ENCODE measurements around the gene TTC7B. TPM values are rescaled to one million over a fixed set of nuclear protein-coding genes. Genes with fewer than 3 reads are reported as not detected.

Gene TTC7B
- total RNA-seq, 4 donors from 2014 or later, result 19.1 to 87.6 (median 22.1) TPM

- no peak for DNase-seq
- H3K27me3 ChIP-seq, result no peaks in the 10 kb centered on the region
- H3K27ac ChIP-seq, result no peak overlapping the region
- TF ChIP-seq POLR2A (IDR thresholded peaks at IDR 0.05) (no peak), CTCF (IDR thresholded peaks at IDR 0.05) (no peak)
- 80 to 81% methylated on average over 6 of the region's 6 CpGs for WGBS, 2 donors
- intact Hi-C loops (cut with DNase I), result no loop called here
- no peak overlapping the region for H3K4me3 ChIP-seq (replicated peaks in 1 of 3)
- H3K4me1 ChIP-seq, result no peaks in the 10 kb centered on the region
- no peaks in the 10 kb centered on the region for H3K36me3 ChIP-seq
- H3K9me3 ChIP-seq, result no peaks in the 10 kb centered on the region
Observed at GRCh38 chr14:90605430-90605829, 210.8 kb downstream of the TTC7B start.

- Histone ChIP-seq H3K36me3 (no peaks in the 10 kb centered on the region), H3K4me3 (replicated peaks in 1 of 3) (no peak overlapping the region), H3K27ac (no peak overlapping the region), H3K9me3 (no peaks in the 10 kb centered on the region), H3K4me1 (peaks cover 3 to 5% of the 10 kb centered on the region in 2 donors), H3K27me3 (no peaks in the 10 kb centered on the region)
- DNase-seq, result no peak
- TF ChIP-seq POLR2A (IDR thresholded peaks at IDR 0.05) (no peak), CTCF (IDR thresholded peaks at IDR 0.05) (no peak)
- intact Hi-C loops (cut with DNase I), result no loop called here
- 79 to 87% methylated on average over 6 of the region's 6 CpGs for WGBS, 2 donors
Observed at GRCh38 chr14:90604356-90604755, 211.9 kb downstream of the TTC7B start.

- intact Hi-C loops (cut with DNase I), result no loop called here
- 83 to 88% methylated on average over 3 of the region's 3 CpGs for WGBS, 2 donors
- no peaks in the 10 kb centered on the region for H3K9me3 ChIP-seq
Observed at GRCh38 chr14:90603841-90604240, 212.4 kb downstream of the TTC7B start.

GRCh38 chr14:90603336-90603735, 212.9 kb downstream of the TTC7B start:
- intact Hi-C loops (cut with DNase I), result no loop called here
- 75 to 96% methylated on average over 1 of the region's 1 CpG for WGBS, 2 donors

More at GRCh38 chr14:90603841-90604240, 212.4 kb downstream of the TTC7B start:
- Histone ChIP-seq H3K4me1 (peaks cover 6 to 10% of the 10 kb centered on the region in 2 donors), H3K4me3 (replicated peaks in 1 of 3) (no peak overlapping the region), H3K27ac (no peak overlapping the region), H3K27me3 (no peaks in the 10 kb centered on the region), H3K36me3 (no peaks in the 10 kb centered on the region)
- DNase-seq, result no peak
- no peak for TF ChIP-seq CTCF (IDR thresholded peaks at IDR 0.05)
- no peak for TF ChIP-seq POLR2A (IDR thresholded peaks at IDR 0.05)

More at GRCh38 chr14:90603336-90603735, 212.9 kb downstream of the TTC7B start:
- TF ChIP-seq POLR2A (IDR thresholded peaks at IDR 0.05) (no peak), CTCF (IDR thresholded peaks at IDR 0.05) (no peak)
- DNase-seq, result no peak
- H3K4me1 ChIP-seq, result peaks cover 6 to 10% of the 10 kb centered on the region in 2 donors
- H3K4me3 ChIP-seq (replicated peaks in 1 of 3), result no peak overlapping the region
- H3K9me3 ChIP-seq, result no peaks in the 10 kb centered on the region
- no peak overlapping the region for H3K27ac ChIP-seq
- no peaks in the 10 kb centered on the region for H3K27me3 ChIP-seq
- H3K36me3 ChIP-seq, result no peaks in the 10 kb centered on the region
